ENCODE measurements around the gene PLD1. TPM values are rescaled to one million over a fixed set of nuclear protein-coding genes. Genes with fewer than 3 reads are reported as not detected.

The PLD1 gene
- total and polyA plus RNA-seq, 2 of the 8 experiments (the other 6 are each of a cell fraction or from before 2014, with no cell fraction given): 1.2 to 2.6 TPM

DNA sequence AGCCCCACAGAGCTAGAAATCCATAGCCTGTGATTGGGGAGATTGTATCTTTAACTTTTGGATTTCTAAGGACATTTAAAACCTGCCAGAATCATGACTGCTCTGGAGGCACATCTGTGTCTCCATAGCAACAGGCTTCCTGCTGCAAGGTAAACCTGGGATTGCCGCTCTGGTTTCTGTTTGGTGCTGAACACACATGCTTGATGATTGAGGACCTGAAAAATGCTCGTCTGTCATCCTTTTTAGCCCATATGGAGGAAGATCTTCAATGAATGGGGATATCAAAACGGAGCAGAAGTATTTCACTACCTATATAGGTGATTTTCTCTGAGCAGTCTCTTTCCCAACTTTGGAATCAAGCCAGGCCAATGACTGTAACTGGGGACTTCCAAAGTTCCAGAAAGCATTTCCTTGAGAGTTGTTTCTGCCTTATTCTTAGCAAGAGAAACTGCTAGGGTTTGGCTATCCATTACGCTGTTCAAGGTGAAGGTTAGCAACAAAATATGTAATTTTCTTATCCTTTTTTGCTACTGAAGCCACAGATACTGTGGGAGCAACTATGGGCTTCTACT is 253.6 kb downstream of the PLD1 start (continued):
- TF ChIP-seq, protein P1, sequence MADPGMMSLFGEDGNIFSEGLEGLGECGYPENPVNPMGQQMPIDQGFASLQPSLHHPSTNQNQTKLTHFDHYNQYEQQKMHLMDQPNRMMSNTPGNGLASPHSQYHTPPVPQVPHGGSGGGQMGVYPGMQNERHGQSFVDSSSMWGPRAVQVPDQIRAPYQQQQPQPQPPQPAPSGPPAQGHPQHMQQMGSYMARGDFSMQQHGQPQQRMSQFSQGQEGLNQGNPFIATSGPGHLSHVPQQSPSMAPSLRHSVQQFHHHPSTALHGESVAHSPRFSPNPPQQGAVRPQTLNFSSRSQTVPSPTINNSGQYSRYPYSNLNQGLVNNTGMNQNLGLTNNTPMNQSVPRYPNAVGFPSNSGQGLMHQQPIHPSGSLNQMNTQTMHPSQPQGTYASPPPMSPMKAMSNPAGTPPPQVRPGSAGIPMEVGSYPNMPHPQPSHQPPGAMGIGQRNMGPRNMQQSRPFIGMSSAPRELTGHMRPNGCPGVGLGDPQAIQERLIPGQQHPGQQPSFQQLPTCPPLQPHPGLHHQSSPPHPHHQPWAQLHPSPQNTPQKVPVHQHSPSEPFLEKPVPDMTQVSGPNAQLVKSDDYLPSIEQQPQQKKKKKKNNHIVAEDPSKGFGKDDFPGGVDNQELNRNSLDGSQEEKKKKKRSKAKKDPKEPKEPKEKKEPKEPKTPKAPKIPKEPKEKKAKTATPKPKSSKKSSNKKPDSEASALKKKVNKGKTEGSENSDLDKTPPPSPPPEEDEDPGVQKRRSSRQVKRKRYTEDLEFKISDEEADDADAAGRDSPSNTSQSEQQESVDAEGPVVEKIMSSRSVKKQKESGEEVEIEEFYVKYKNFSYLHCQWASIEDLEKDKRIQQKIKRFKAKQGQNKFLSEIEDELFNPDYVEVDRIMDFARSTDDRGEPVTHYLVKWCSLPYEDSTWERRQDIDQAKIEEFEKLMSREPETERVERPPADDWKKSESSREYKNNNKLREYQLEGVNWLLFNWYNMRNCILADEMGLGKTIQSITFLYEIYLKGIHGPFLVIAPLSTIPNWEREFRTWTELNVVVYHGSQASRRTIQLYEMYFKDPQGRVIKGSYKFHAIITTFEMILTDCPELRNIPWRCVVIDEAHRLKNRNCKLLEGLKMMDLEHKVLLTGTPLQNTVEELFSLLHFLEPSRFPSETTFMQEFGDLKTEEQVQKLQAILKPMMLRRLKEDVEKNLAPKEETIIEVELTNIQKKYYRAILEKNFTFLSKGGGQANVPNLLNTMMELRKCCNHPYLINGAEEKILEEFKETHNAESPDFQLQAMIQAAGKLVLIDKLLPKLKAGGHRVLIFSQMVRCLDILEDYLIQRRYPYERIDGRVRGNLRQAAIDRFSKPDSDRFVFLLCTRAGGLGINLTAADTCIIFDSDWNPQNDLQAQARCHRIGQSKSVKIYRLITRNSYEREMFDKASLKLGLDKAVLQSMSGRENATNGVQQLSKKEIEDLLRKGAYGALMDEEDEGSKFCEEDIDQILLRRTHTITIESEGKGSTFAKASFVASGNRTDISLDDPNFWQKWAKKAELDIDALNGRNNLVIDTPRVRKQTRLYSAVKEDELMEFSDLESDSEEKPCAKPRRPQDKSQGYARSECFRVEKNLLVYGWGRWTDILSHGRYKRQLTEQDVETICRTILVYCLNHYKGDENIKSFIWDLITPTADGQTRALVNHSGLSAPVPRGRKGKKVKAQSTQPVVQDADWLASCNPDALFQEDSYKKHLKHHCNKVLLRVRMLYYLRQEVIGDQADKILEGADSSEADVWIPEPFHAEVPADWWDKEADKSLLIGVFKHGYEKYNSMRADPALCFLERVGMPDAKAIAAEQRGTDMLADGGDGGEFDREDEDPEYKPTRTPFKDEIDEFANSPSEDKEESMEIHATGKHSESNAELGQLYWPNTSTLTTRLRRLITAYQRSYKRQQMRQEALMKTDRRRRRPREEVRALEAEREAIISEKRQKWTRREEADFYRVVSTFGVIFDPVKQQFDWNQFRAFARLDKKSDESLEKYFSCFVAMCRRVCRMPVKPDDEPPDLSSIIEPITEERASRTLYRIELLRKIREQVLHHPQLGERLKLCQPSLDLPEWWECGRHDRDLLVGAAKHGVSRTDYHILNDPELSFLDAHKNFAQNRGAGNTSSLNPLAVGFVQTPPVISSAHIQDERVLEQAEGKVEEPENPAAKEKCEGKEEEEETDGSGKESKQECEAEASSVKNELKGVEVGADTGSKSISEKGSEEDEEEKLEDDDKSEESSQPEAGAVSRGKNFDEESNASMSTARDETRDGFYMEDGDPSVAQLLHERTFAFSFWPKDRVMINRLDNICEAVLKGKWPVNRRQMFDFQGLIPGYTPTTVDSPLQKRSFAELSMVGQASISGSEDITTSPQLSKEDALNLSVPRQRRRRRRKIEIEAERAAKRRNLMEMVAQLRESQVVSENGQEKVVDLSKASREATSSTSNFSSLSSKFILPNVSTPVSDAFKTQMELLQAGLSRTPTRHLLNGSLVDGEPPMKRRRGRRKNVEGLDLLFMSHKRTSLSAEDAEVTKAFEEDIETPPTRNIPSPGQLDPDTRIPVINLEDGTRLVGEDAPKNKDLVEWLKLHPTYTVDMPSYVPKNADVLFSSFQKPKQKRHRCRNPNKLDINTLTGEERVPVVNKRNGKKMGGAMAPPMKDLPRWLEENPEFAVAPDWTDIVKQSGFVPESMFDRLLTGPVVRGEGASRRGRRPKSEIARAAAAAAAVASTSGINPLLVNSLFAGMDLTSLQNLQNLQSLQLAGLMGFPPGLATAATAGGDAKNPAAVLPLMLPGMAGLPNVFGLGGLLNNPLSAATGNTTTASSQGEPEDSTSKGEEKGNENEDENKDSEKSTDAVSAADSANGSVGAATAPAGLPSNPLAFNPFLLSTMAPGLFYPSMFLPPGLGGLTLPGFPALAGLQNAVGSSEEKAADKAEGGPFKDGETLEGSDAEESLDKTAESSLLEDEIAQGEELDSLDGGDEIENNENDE (IDR thresholded peaks at IDR 0.05; ENCODE audit: insufficient replicate concordance, low read length): no peak
- TF ChIP-seq BRCA1 (IDR thresholded peaks at IDR 0.05; ENCODE audit: low read depth, low read length) (no peak), CREB1 (IDR thresholded peaks at IDR 0.05) (no peak), TAF7 (optimal IDR thresholded peaks at IDR 0.05; ENCODE audit: borderline replicate concordance, low read depth, low read length) (no peak), MAFK (IDR thresholded peaks at IDR 0.05; ENCODE audit: low read depth, low read length) (no peak), RXRA (IDR thresholded peaks at IDR 0.05; ENCODE audit: insufficient read depth, low read depth, low read length) (no peak), E2F6 (IDR thresholded peaks at IDR 0.05) (no peak), KDM5A (IDR thresholded peaks at IDR 0.05; ENCODE audit: low read length) (no peak), HDAC6 (IDR thresholded peaks at IDR 0.05; ENCODE audit: low read depth, low read length) (no peak), SP2 (IDR thresholded peaks at IDR 0.05; ENCODE audit: low read length) (no peak), POLR2AphosphoS5 (IDR thresholded peaks at IDR 0.05; ENCODE audit: low read depth, low read length) (no peak)

All from H1 (cell line).